Kidney epithelial cell (primary cell): ENCODE measurements around the gene IL13RA2. TPM values are rescaled to one million over a fixed set of nuclear protein-coding genes. Genes with fewer than 3 reads are reported as not detected.

ENCODE experiments used
- DNase-seq: peaks from one replicate; pipeline ENCODE4 v3.0.0-alpha.2; 2010; ENCODE audit warnings: low read depth
- H3K27me3 ChIP-seq: 2 replicates; pipeline ENCODE4 v1.6.0; 2011; ENCODE audit warnings: low read length; ENCODE audit not compliant: control insufficient read depth, insufficient read depth
- H3K36me3 ChIP-seq: 2 replicates; pipeline ENCODE4 v1.5.1; 2011; ENCODE audit warnings: low read length; ENCODE audit not compliant: control insufficient read depth, insufficient read depth
- H3K4me3 ChIP-seq: 2 replicates; pipeline ENCODE4 v1.5.1; 2011; ENCODE audit warnings: low read depth, mild to moderate bottlenecking, control low read depth, low read length
- CTCF ChIP-seq: IDR thresholded peaks from 2 replicates; pipeline ENCODE4 v1.5.1; 2011; ENCODE audit warnings: mild to moderate bottlenecking, moderate library complexity, low read length, control low read depth, inconsistent platforms; ENCODE audit not compliant: insufficient read depth, poor library complexity, severe bottlenecking
- total RNA-seq: library from RNA; depleted of rRNA; stranded (reverse); fragments of >200 nt; gene quantifications from 2 replicates; pipeline ENCODE4 v1.2.3, GENCODE V29; 2015

Gene IL13RA2
- total RNA-seq, 1 donor from 2014 or later: 0.25 TPM

- Histone ChIP-seq H3K27me3 (no peaks in the 10 kb centered on the region), H3K4me3 (no peak overlapping the region), H3K36me3 (no peaks in the 10 kb centered on the region)
- TF ChIP-seq CTCF: no peak
- no peak for DNase-seq
Observed at GRCh38 chrX:115018944-115019343, 1.5 kb upstream of the IL13RA2 start.

GRCh38 chrX:115018040-115018647 lies 728 bp upstream of the IL13RA2 start:
- DNase-seq: no peak
- Histone ChIP-seq H3K4me3 (no peak overlapping the region), H3K27me3 (no peaks in the 10 kb centered on the region), H3K36me3 (no peaks in the 10 kb centered on the region)
- TF ChIP-seq CTCF: peak; percentile 27

GRCh38 chrX:115013705-115014104 lies 3.7 kb downstream of the IL13RA2 start:
- H3K27me3 ChIP-seq: no peaks in the 10 kb centered on the region
- no peak overlapping the region for H3K4me3 ChIP-seq
- no peak for TF ChIP-seq CTCF
- DNase-seq: no peak
- no peaks in the 10 kb centered on the region for H3K36me3 ChIP-seq

GRCh38 chrX:115011428-115011827 lies 6.0 kb downstream of the IL13RA2 start:
- TF ChIP-seq CTCF: no peak
- Histone ChIP-seq H3K36me3 (no peaks in the 10 kb centered on the region), H3K4me3 (no peak overlapping the region), H3K27me3 (no peaks in the 10 kb centered on the region)
- no peak for DNase-seq

GRCh38 chrX:114999906-115000305 lies 17.5 kb downstream of the IL13RA2 start:
- H3K27me3 ChIP-seq: no peaks in the 10 kb centered on the region
- DNase-seq: no peak
- TF ChIP-seq CTCF: no peak
- no peak overlapping the region for H3K4me3 ChIP-seq
- no peaks in the 10 kb centered on the region for H3K36me3 ChIP-seq

- no peaks in the 10 kb centered on the region for H3K27me3 ChIP-seq
- no peaks in the 10 kb centered on the region for H3K36me3 ChIP-seq
- DNase-seq: no peak
- no peak overlapping the region for H3K4me3 ChIP-seq
- TF ChIP-seq CTCF: no peak
Observed at GRCh38 chrX:114997779-114998178, 19.6 kb downstream of the IL13RA2 start.
